K562 (cell line): ENCODE measurements around the gene COX4I2. TPM values are rescaled to one million over a fixed set of nuclear protein-coding genes. Genes with fewer than 3 reads are reported as not detected.

ENCODE experiments used
- MEF2D ChIP-seq: conservative IDR thresholded peaks from 2 replicates; pipeline ENCODE4 v1.6.1; 2016; ENCODE audit warnings: low read depth, missing genetic modification characterization, missing compliant biosample characterization
- NR2C2 ChIP-seq, 2 experiments: fragments of 200-800 bp in 1 of 2; sonication (Bioruptor generic) in 1 of 2; sonication (generic) in 1 of 2; formaldehyde crosslinking in 1 of 2; IDR thresholded peaks; 2 replicates each; pipeline versions ENCODE4 v1.6.1 to v1.8.0; 2016 to 2022; ENCODE audit warnings: mild to moderate bottlenecking in 1 of 2, missing compliant biosample characterization in 1 of 2, missing genetic modification characterization in 1 of 2, missing genetic modification reagents in 1 of 2
- PHF8 ChIP-seq: fragments of 200-600 bp; sonication (generic); IDR thresholded peaks from 2 replicates; pipeline ENCODE4 v1.6.1; 2012; ENCODE audit warnings: mixed run types, mild to moderate bottlenecking, inconsistent platforms, low read length, moderate library complexity, borderline replicate concordance
- POLR2AphosphoS2 ChIP-seq: IDR thresholded peaks from 2 replicates; pipeline ENCODE4 v1.6.1; 2012; ENCODE audit warnings: low read length, improper control_type of control experiment
- THRAP3 ChIP-seq: fragments of 450-650 bp; IDR thresholded peaks from 2 replicates; pipeline ENCODE4 v1.6.1; 2016; ENCODE audit warnings: mild to moderate bottlenecking, inconsistent platforms, borderline replicate concordance
- YBX1 ChIP-seq: fragments of 450-650 bp; IDR thresholded peaks from 2 replicates; pipeline ENCODE4 v1.7.1; 2016; ENCODE audit warnings: mild to moderate bottlenecking
- ZNF143 ChIP-seq: sonication (generic); formaldehyde crosslinking; IDR thresholded peaks from 2 replicates; pipeline ENCODE4 v1.9.0; 2022; ENCODE audit warnings: mild to moderate bottlenecking, missing genetic modification reagents
- polyA plus RNA-seq, 8 experiments: library from polyadenylated mRNA; depleted of rRNA in 4 of 8; stranded (reverse) in 5 of 8; unstranded in 3 of 8; fragments of >200 nt; fragmentation: Nextera tagmentation in 2 of 8; fragmentation: Illumina TruSeq in 1 of 8; extraction: Ambion mirVana in 2 of 8; extraction: Trizol in 1 of 8; gene quantifications; 2 replicates each; pipeline versions ENCODE4 v1.2.1 to v1.2.3, GENCODE V29; 2011 to 2014; ENCODE audit warnings: inconsistent platforms in 1 of 8, missing spikeins in 1 of 8
- total RNA-seq, 7 experiments: library from RNA; depleted of rRNA in 6 of 7; stranded (reverse); fragments of >200 nt in 6 of 7; fragmentation: Illumina TruSeq in 2 of 7; extraction: Trizol in 2 of 7; gene quantifications; 2 replicates each; pipeline versions ENCODE4 v1.2.1 to v1.2.3, GENCODE V29; 2011 to 2021; ENCODE audit warnings: low replicate concordance in 1 of 7
- TF ChIP-seq, protein P1 (sequence below): fragments of 250-450 bp; sonication (Bioruptor Pico); IDR thresholded peaks from 2 replicates; pipeline ENCODE4 v1.8.0; 2021; ENCODE audit warnings: moderate library complexity, mild to moderate bottlenecking, inconsistent platforms
- TF ChIP-seq, protein P2 (sequence below), 2 experiments: fragments of 450-650 bp in 1 of 2; sonication (generic) in 1 of 2; formaldehyde crosslinking in 1 of 2; IDR thresholded peaks; 2 replicates each; pipeline versions ENCODE4 v1.7.1 to v1.9.0; 2016 to 2022; ENCODE audit warnings: inconsistent platforms in 1 of 2, mild to moderate bottlenecking in 1 of 2, missing genetic modification reagents in 1 of 2

Gene COX4I2
- total and polyA plus RNA-seq, 9 of the 15 experiments (the other 6 are each of a cell fraction or from before 2014, with no cell fraction given), result not detected

DNA sequence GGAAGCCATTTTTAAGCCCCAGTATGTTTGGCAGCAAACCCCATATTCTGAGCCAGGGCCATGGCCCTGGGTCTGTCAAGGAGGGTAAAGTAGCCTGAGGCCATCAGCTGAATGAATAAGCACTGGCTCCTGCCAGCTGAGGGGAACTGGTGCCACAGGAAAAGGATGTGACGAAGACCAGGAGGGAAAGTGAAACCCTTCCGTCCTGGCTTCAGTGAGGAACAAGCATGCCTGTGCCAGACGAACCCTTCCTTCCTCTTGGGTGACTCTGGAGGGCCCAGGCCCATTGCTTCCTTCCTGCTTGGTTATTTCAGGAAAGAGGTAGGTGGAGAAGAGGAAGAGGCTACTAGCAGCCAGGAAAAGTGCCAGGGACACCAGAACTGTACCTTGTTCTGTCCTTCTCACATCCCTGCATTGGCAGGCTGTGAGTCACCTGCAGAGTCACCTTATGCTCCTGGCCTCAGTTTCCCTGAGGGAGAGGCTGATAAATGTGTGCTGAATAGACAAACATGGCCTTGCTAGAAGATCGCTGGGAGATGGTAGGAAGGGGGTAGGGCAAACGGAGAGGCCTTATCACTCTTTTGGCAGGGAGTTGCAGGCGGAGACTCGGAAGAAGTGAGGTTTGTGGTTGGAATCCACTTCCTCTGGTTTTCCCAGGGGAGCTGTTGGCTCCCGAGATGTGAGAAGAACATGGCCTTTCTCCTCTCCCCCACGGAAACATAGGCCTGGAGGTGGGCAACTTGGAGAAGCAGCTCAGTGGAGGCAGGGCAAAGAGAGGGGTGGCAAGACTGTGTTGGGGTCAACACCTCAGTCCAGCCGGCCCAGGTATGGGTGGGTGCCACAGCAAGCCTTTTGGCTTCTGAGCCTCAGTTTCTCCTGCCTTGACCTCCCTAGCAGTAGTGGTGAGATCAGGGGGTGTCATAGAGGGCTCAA, 37.4 kb downstream of the COX4I2 start (continued):
- TF ChIP-seq, protein P1, sequence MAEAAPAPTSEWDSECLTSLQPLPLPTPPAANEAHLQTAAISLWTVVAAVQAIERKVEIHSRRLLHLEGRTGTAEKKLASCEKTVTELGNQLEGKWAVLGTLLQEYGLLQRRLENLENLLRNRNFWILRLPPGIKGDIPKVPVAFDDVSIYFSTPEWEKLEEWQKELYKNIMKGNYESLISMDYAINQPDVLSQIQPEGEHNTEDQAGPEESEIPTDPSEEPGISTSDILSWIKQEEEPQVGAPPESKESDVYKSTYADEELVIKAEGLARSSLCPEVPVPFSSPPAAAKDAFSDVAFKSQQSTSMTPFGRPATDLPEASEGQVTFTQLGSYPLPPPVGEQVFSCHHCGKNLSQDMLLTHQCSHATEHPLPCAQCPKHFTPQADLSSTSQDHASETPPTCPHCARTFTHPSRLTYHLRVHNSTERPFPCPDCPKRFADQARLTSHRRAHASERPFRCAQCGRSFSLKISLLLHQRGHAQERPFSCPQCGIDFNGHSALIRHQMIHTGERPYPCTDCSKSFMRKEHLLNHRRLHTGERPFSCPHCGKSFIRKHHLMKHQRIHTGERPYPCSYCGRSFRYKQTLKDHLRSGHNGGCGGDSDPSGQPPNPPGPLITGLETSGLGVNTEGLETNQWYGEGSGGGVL (CRISPR knock-in tag), result peak; percentile 54; the same call in 1 of the 2 replicates
- TF ChIP-seq POLR2AphosphoS2 (no peak), NR2C2 (CRISPR knock-in tag; IDR thresholded peaks at IDR 0.05) (peak; percentile 45; the same call in 1 of the 2 replicates), NR2C2 (tag; IDR thresholded peaks at IDR 0.05) (no peak), PHF8 (peak; percentile 18; the same call in 1 of the 2 replicates), YBX1 (no peak), ZNF143 (CRISPR knock-in tag) (peak; percentile 26; the same call in 1 of the 2 replicates), MEF2D (tag) (peak; percentile 23), THRAP3 (no peak)
- TF ChIP-seq, protein P2, sequence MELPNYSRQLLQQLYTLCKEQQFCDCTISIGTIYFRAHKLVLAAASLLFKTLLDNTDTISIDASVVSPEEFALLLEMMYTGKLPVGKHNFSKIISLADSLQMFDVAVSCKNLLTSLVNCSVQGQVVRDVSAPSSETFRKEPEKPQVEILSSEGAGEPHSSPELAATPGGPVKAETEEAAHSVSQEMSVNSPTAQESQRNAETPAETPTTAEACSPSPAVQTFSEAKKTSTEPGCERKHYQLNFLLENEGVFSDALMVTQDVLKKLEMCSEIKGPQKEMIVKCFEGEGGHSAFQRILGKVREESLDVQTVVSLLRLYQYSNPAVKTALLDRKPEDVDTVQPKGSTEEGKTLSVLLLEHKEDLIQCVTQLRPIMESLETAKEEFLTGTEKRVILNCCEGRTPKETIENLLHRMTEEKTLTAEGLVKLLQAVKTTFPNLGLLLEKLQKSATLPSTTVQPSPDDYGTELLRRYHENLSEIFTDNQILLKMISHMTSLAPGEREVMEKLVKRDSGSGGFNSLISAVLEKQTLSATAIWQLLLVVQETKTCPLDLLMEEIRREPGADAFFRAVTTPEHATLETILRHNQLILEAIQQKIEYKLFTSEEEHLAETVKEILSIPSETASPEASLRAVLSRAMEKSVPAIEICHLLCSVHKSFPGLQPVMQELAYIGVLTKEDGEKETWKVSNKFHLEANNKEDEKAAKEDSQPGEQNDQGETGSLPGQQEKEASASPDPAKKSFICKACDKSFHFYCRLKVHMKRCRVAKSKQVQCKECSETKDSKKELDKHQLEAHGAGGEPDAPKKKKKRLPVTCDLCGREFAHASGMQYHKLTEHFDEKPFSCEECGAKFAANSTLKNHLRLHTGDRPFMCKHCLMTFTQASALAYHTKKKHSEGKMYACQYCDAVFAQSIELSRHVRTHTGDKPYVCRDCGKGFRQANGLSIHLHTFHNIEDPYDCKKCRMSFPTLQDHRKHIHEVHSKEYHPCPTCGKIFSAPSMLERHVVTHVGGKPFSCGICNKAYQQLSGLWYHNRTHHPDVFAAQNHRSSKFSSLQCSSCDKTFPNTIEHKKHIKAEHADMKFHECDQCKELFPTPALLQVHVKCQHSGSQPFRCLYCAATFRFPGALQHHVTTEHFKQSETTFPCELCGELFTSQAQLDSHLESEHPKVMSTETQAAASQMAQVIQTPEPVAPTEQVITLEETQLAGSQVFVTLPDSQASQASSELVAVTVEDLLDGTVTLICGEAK (IDR thresholded peaks at IDR 0.05), result peak; percentile 72
- TF ChIP-seq, protein P2 (CRISPR knock-in tag; IDR thresholded peaks at IDR 0.05), result no peak
